ENCODE measurements around the gene WDR53. TPM values are rescaled to one million over a fixed set of nuclear protein-coding genes. Genes with fewer than 3 reads are reported as not detected.
A peak's percentile ranks its signal among the peaks of the same experiment; 100 is the strongest.

The WDR53 gene
- total and polyA plus RNA-seq, 9 of the 15 experiments (the other 6 are each of a cell fraction or from before 2014, with no cell fraction given) = 13.0 to 34.5 (median 20.9) TPM

GRCh38 chr3:196528639-196529233 is 39.6 kb downstream of the WDR53 start (continued):
- TF ChIP-seq RBM14 (IDR thresholded peaks at IDR 0.05; ENCODE audit: borderline replicate concordance, insufficient read depth, low read depth, low read length) (no peak), CHD2 (IDR thresholded peaks at IDR 0.05; ENCODE audit: low read depth, low read length) (no peak), ZNF224 (CRISPR knock-in tag; IDR thresholded peaks at IDR 0.05) (no peak), MTA2 (IDR thresholded peaks at IDR 0.05; ENCODE audit: low read depth) (no peak), CEBPG (CRISPR knock-in tag; IDR thresholded peaks at IDR 0.05) (no peak; the same call in 1 of the 2 replicates), CEBPG (tag; conservative IDR thresholded peaks at IDR 0.05 in 1 of 2, IDR thresholded peaks at IDR 0.05 in 1 of 2) (no peak), GTF2A2 (tag; IDR thresholded peaks at IDR 0.05) (no peak), CREB3L1 (IDR thresholded peaks at IDR 0.05; ENCODE audit: borderline replicate concordance, low read depth) (peak; percentile 53; the same call in 1 of the 2 replicates), CTCFL (IDR thresholded peaks at IDR 0.05; ENCODE audit: borderline replicate concordance, insufficient read depth, low read depth, low read length, poor library complexity, severe bottlenecking) (peak; percentile 84), HDAC3 (IDR thresholded peaks at IDR 0.05; ENCODE audit: borderline replicate concordance, partially characterized antibody) (no peak), ZNF707 (CRISPR knock-in tag; conservative IDR thresholded peaks at IDR 0.05) (no peak), POLR2AphosphoS5 (IDR thresholded peaks at IDR 0.05; ENCODE audit: control insufficient read depth, insufficient read depth, low read depth, low read length) (0 out of 2 replicates have a peak, but pooled peaks have one; percentile 22), ZNF655 (CRISPR knock-in tag; IDR thresholded peaks at IDR 0.05) (no peak), ZNF696 (CRISPR knock-in tag; conservative IDR thresholded peaks at IDR 0.05) (no peak), ELK1 (CRISPR knock-in tag; IDR thresholded peaks at IDR 0.05) (no peak), NONO (IDR thresholded peaks at IDR 0.05; ENCODE audit: low read depth in 2 of 2, low read length in 1 of 2) (peak in 1 of 2 experiments; percentile 78; a peak in 2 of 4 replicates), ZNF395 (CRISPR knock-in tag; IDR thresholded peaks at IDR 0.05) (no peak), CREB1 (IDR thresholded peaks at IDR 0.05) (no peak), CREB1 (CRISPR knock-in tag; IDR thresholded peaks at IDR 0.05) (0 out of 2 replicates have a peak, but pooled peaks have one; percentile 55), POLR3G (IDR thresholded peaks at IDR 0.05; ENCODE audit: extremely low read depth, insufficient read length, insufficient replicate concordance) (no peak)
